Esophagus muscularis mucosa (tissue), 4 donors: ENCODE measurements around the gene AKT2. TPM values are rescaled to one million over a fixed set of nuclear protein-coding genes. Genes with fewer than 3 reads are reported as not detected.

Experiments used
- DNase-seq: peaks from one replicate; pipeline ENCODE4 v3.0.0-alpha.2; 2017; ENCODE audit errors: extremely low spot score
- H3K27ac ChIP-seq, 4 donors: fragments of 200-600 bp; sonication (generic); replicated peaks in 1 of 4; 1 replicate in 3 of 4; 2 replicates in 1 of 4; pipeline ENCODE4 v1.5.1; 2016 to 2019; ENCODE audit warnings: mild to moderate bottlenecking in 1 of 4
- H3K27me3 ChIP-seq, 4 donors: fragments of 200-600 bp; sonication (generic); one replicate each; pipeline versions ENCODE4 v1.5.1 to v1.6.0; 2016 to 2019
- H3K36me3 ChIP-seq, 4 donors: fragments of 200-600 bp; sonication (generic); one replicate each; pipeline ENCODE4 v1.5.1; 2016 to 2019
- H3K4me1 ChIP-seq, 4 donors: fragments of 200-600 bp; sonication (generic); one replicate each; pipeline ENCODE4 v1.5.1; 2016 to 2019
- H3K4me3 ChIP-seq, 4 donors: fragments of 200-600 bp; sonication (generic); 1 replicate in 2 of 4; 2 replicates in 2 of 4; pipeline ENCODE4 v1.5.1; 2016 to 2019; ENCODE audit warnings: mild to moderate bottlenecking in 4 of 4, moderate library complexity in 1 of 4
- H3K9me3 ChIP-seq, 4 donors: fragments of 200-600 bp; sonication (generic); 1 replicate in 3 of 4; 2 replicates in 1 of 4; pipeline ENCODE4 v1.5.1; 2016 to 2019
- EP300 ChIP-seq: sonication (generic); formaldehyde crosslinking; IDR thresholded peaks from one replicate; pipeline ENCODE4 v1.6.1; 2017; ENCODE audit warnings: antibody characterized with exemption
- POLR2A ChIP-seq: fragments of 450-650 bp; IDR thresholded peaks from one replicate; pipeline ENCODE4 v1.6.1; 2017; ENCODE audit warnings: antibody characterized with exemption, moderate library complexity, mild to moderate bottlenecking, low read depth
- POLR2AphosphoS5 ChIP-seq, 2 donors: sonication (generic); formaldehyde crosslinking; IDR thresholded peaks; one replicate each; pipeline ENCODE4 v1.6.1; 2017; ENCODE audit warnings: antibody characterized with exemption in 2 of 2
- WGBS: methylation state at CpG from one replicate; pipeline ENCODE4 v1.1.5; 2018; 5-methylcytosine and 5-hydroxymethylcytosine counted together
- intact Hi-C: fragments of 100-400 bp; cut with DNase I; formaldehyde crosslinking; loops from one replicate; pipeline ENCODE4 v1.15.1; 2023
- total RNA-seq, 4 donors: library from RNA; depleted of rRNA; stranded (reverse); fragments of >200 nt; gene quantifications; one replicate each; pipeline versions ENCODE4 v1.1.0 to v1.2.1, GENCODE V29; 2016
- TF ChIP-seq, protein P1 (sequence below), 3 experiments: fragments of 200-600 bp in 2 of 3; fragments of 450-650 bp in 1 of 3; sonication (generic) in 2 of 3; IDR thresholded peaks; one replicate each; pipeline ENCODE4 v1.5.1; 2017 to 2019; ENCODE audit warnings: antibody characterized with exemption in 3 of 3, mild to moderate bottlenecking in 2 of 3, moderate library complexity in 1 of 3

Gene AKT2
- total RNA-seq, 4 donors from 2014 or later: 53.3 to 82.1 (median 64.0) TPM

- H3K27me3 ChIP-seq: no peaks in the 10 kb centered on the region
- no peak for DNase-seq
- H3K4me1 ChIP-seq: no peaks in the 10 kb centered on the region
- peaks cover 74 to 95% (median 90%) of the 10 kb centered on the region in 4 donors for H3K36me3 ChIP-seq
- WGBS: 85% methylated on average over 13 of the region's 13 CpGs
- no peaks in the 10 kb centered on the region for H3K9me3 ChIP-seq
- H3K4me3 ChIP-seq: no peak overlapping the region
- TF ChIP-seq EP300: no peak
- no peak for TF ChIP-seq POLR2AphosphoS5 (IDR thresholded peaks at IDR 0.05)
- TF ChIP-seq, protein P1, sequence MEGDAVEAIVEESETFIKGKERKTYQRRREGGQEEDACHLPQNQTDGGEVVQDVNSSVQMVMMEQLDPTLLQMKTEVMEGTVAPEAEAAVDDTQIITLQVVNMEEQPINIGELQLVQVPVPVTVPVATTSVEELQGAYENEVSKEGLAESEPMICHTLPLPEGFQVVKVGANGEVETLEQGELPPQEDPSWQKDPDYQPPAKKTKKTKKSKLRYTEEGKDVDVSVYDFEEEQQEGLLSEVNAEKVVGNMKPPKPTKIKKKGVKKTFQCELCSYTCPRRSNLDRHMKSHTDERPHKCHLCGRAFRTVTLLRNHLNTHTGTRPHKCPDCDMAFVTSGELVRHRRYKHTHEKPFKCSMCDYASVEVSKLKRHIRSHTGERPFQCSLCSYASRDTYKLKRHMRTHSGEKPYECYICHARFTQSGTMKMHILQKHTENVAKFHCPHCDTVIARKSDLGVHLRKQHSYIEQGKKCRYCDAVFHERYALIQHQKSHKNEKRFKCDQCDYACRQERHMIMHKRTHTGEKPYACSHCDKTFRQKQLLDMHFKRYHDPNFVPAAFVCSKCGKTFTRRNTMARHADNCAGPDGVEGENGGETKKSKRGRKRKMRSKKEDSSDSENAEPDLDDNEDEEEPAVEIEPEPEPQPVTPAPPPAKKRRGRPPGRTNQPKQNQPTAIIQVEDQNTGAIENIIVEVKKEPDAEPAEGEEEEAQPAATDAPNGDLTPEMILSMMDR (IDR thresholded peaks at IDR 0.05): no peak
- no peak for TF ChIP-seq POLR2A
- H3K27ac ChIP-seq: no peak overlapping the region
- intact Hi-C loops: no loop called here
Observed at GRCh38 chr19:40323705-40324104, 38.6 kb upstream of the AKT2 start.

DNA sequence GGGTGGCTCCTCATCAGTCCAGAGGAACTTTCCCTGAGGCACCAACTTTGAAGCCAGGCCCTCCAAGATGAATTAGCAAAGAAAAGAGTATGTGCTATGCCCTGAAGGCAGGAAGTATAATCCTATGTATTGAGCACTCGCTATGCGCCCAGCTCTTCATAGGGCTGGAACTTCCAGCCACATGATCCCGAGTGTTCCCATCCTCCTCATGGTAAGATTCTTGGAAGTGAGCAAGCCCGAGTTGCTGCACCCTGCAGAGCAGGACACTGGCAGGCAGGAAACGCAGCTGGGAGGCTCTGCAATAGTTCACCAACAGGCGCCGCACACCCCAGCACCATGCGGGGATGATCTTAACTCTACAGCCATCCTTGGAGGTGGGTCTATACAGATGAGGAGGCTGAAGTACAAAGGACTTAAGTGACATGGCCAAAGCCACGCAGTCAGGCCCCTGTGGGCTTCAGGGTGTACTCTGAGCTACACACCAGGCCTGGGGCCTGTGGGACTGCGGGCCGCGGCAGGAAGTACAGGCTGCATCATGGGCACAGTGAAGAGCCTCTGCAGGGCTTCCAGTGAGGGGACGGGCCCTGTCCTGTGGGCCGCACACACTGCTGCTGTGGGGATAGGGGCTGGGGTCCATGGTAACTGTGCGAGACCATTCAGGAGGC, 37.9 kb upstream of the AKT2 start:
- H3K27me3 ChIP-seq: no peaks in the 10 kb centered on the region
- WGBS: 92% methylated on average over 15 of the region's 15 CpGs
- H3K9me3 ChIP-seq: no peaks in the 10 kb centered on the region
- H3K4me1 ChIP-seq: no peaks in the 10 kb centered on the region
- H3K27ac ChIP-seq: no peak overlapping the region
- peaks cover 69 to 95% (median 90%) of the 10 kb centered on the region in 4 donors for H3K36me3 ChIP-seq
- no peak overlapping the region for H3K4me3 ChIP-seq
- DNase-seq: no peak
- intact Hi-C loops: no loop called here
- TF ChIP-seq EP300 (no peak), POLR2A (no peak), POLR2AphosphoS5 (IDR thresholded peaks at IDR 0.05) (no peak)
- TF ChIP-seq, protein P1 (IDR thresholded peaks at IDR 0.05): no peak

- H3K36me3 ChIP-seq: peaks cover 60 to 91% (median 89%) of the 10 kb centered on the region in 4 donors
- no peaks in the 10 kb centered on the region for H3K9me3 ChIP-seq
- H3K27ac ChIP-seq: no peak overlapping the region
- intact Hi-C loops: no loop called here
- no peaks in the 10 kb centered on the region for H3K4me1 ChIP-seq
- 93% methylated on average over 6 of the region's 7 CpGs for WGBS
- TF ChIP-seq POLR2A (no peak), POLR2AphosphoS5 (IDR thresholded peaks at IDR 0.05) (no peak), EP300 (no peak)
- TF ChIP-seq, protein P1 (IDR thresholded peaks at IDR 0.05): no peak
- no peak overlapping the region for H3K4me3 ChIP-seq
- no peaks in the 10 kb centered on the region for H3K27me3 ChIP-seq
- no peak for DNase-seq
Observed at GRCh38 chr19:40322271-40322610, 37.1 kb upstream of the AKT2 start.

DNA sequence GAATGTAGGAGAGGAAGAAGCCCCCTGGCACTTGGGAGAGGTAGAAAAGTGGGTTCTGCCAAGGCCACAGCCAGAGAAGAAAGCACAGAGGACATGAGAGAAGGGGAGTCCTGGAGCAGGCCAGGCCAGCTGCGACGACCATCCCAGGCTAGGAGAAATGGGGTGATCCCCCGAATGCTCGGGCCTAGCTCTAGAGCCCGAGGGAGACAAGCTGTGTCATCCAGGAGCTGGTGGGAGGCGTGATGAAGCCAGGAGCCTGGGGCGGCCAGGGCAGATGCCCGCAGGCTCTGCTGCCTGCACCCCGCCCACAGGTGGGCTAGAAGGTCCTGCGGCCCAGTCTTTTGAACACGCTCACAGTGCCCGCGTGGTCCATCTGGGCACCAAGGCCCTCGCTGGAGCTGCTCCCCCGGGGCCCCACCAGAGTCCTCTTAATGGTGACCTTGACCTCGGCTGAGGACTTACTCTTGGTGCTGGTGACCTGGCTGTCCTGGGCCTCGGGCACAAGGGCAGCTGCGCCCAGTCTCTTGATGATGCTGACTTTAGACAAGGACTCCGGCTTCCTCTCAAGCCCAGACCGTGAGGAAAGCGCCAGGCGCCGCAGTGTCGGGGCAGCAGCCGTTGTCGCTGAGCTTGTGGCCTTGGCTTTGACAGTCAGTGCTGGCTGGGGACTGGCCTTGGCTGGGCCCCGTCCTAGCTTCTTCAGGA, 36.6 kb upstream of the AKT2 start:
- TF ChIP-seq, protein P1 (IDR thresholded peaks at IDR 0.05): no peak
- no peaks in the 10 kb centered on the region for H3K4me1 ChIP-seq
- H3K4me3 ChIP-seq: no peak overlapping the region
- no peaks in the 10 kb centered on the region for H3K9me3 ChIP-seq
- intact Hi-C loops: no loop called here
- DNase-seq: no peak
- 95% methylated on average over 8 of the region's 27 CpGs for WGBS
- peaks cover 58 to 88% (median 86%) of the 10 kb centered on the region in 4 donors for H3K36me3 ChIP-seq
- H3K27me3 ChIP-seq: no peaks in the 10 kb centered on the region
- H3K27ac ChIP-seq: no peak overlapping the region
